Lung (tissue), 12 donors: Measurements from ENCODE around the gene CELSR1. TPM values are rescaled to one million over a fixed set of nuclear protein-coding genes. Genes with fewer than 3 reads are reported as not detected.

Source experiments
- ATAC-seq: fragments of 200-7000 bp; cut with Tn5 transposase; one replicate; pipeline ENCODE4 v1.9.1; 2020; ENCODE audit warnings: moderate number of reproducible peaks; ENCODE audit not compliant: insufficient read depth, low FRiP score
- DNase-seq, 3 donors: peaks; one replicate each; pipeline ENCODE4 v3.0.0-alpha.2; 2013 to 2017
- H3K27ac ChIP-seq, 2 donors: one replicate each; pipeline ENCODE4 v1.5.1; 2013; ENCODE audit warnings: mild to moderate bottlenecking in 2 of 2, moderate library complexity in 2 of 2, control low read depth in 1 of 2, inconsistent platforms in 1 of 2, low read depth in 1 of 2, low read length in 1 of 2
- H3K27me3 ChIP-seq, 3 donors: one replicate each; pipeline ENCODE4 v1.5.1; 2013; ENCODE audit warnings: low read length in 2 of 3; ENCODE audit not compliant: control insufficient read depth in 3 of 3, insufficient read depth in 3 of 3
- H3K36me3 ChIP-seq, 4 donors: one replicate each; pipeline ENCODE4 v1.5.1; 2013; ENCODE audit warnings: low read length in 4 of 4, mild to moderate bottlenecking in 1 of 4, moderate library complexity in 1 of 4; ENCODE audit not compliant: control insufficient read depth in 4 of 4, insufficient read depth in 4 of 4
- H3K4me1 ChIP-seq, 5 donors: one replicate each; pipeline ENCODE4 v1.5.1; 2013; ENCODE audit warnings: low read length in 5 of 5, mild to moderate bottlenecking in 2 of 5, moderate library complexity in 1 of 5; ENCODE audit not compliant: control insufficient read depth in 5 of 5, insufficient read depth in 5 of 5
- H3K4me3 ChIP-seq: one replicate; pipeline ENCODE4 v1.5.1; 2013; ENCODE audit warnings: mild to moderate bottlenecking, control low read depth, moderate library complexity
- H3K9ac ChIP-seq, 2 donors: one replicate each; pipeline ENCODE4 v1.5.1; 2013; ENCODE audit warnings: low read length in 2 of 2, control low read depth in 1 of 2; ENCODE audit not compliant: insufficient read depth in 1 of 2
- H3K9me3 ChIP-seq, 4 donors: one replicate each; pipeline ENCODE4 v1.5.1; 2013; ENCODE audit warnings: low read length in 3 of 4, mild to moderate bottlenecking in 1 of 4, moderate library complexity in 1 of 4; ENCODE audit not compliant: control insufficient read depth in 4 of 4, insufficient read depth in 3 of 4
- WGBS, 2 donors: extraction: QIAGEN DNeasy Blood & Tissue Kit; methylation state at CpG; one replicate each; pipeline ENCODE4 v1.1.7; 2013; 5-methylcytosine and 5-hydroxymethylcytosine counted together
- polyA plus RNA-seq, 2 donors: library from polyadenylated mRNA; stranded (reverse); fragments of 200-250 nt; gene quantifications; one replicate each; pipeline ENCODE4 v1.2.1, GENCODE V29; 2013
- total RNA-seq, 2 donors: library from RNA; depleted of rRNA in 1 of 2; stranded (reverse); fragments of >200 nt in 1 of 2; gene quantifications; one replicate each; pipeline ENCODE4 v1.2.1, GENCODE V29; 2014 to 2021
- TF ChIP-seq, protein P1 (sequence below): IDR thresholded peaks from 2 replicates; pipeline ENCODE4 v1.5.1; 2012; ENCODE audit warnings: mild to moderate bottlenecking; ENCODE audit errors: control extremely low read depth, extremely low read depth
- donor health status: control.
- donor health status: control.
- donor health status: Bipolar disorder and iron deficiency.
- donor health status: healthy.
- donor health status: DM: yes; HTN: yes; CAD: no.

The CELSR1 gene
- total and polyA plus RNA-seq, 4 donors: 14.0 to 65.9 (median 32.7) TPM

- WGBS, 2 donors: 92 to 97% methylated on average over 23 of the region's 23 CpGs
- Histone ChIP-seq H3K27ac (no peak overlapping the region), H3K4me1 (no peaks in the 10 kb centered on the region), H3K9me3 (no peaks in the 10 kb centered on the region), H3K36me3 (peaks cover 0 to 28% (median 8%) of the 10 kb centered on the region in 4 donors), H3K27me3 (no peaks in the 10 kb centered on the region), H3K9ac (no peak overlapping the region), H3K4me3 (no peak overlapping the region)
- TF ChIP-seq, protein P1, sequence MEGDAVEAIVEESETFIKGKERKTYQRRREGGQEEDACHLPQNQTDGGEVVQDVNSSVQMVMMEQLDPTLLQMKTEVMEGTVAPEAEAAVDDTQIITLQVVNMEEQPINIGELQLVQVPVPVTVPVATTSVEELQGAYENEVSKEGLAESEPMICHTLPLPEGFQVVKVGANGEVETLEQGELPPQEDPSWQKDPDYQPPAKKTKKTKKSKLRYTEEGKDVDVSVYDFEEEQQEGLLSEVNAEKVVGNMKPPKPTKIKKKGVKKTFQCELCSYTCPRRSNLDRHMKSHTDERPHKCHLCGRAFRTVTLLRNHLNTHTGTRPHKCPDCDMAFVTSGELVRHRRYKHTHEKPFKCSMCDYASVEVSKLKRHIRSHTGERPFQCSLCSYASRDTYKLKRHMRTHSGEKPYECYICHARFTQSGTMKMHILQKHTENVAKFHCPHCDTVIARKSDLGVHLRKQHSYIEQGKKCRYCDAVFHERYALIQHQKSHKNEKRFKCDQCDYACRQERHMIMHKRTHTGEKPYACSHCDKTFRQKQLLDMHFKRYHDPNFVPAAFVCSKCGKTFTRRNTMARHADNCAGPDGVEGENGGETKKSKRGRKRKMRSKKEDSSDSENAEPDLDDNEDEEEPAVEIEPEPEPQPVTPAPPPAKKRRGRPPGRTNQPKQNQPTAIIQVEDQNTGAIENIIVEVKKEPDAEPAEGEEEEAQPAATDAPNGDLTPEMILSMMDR: no peak
- DNase-seq (no peak), ATAC-seq (no peak)
Measured at GRCh38 chr22:46326066-46326680, 211.2 kb downstream of the CELSR1 start.

- Histone ChIP-seq H3K9ac (no peak overlapping the region), H3K27me3 (no peaks in the 10 kb centered on the region), H3K4me1 (no peaks in the 10 kb centered on the region), H3K4me3 (no peak overlapping the region), H3K9me3 (no peaks in the 10 kb centered on the region), H3K27ac (no peak overlapping the region), H3K36me3 (peaks cover 0 to 28% (median 6%) of the 10 kb centered on the region in 4 donors)
- ATAC-seq (no peak), DNase-seq (no peak)
- TF ChIP-seq, protein P1: no peak
- WGBS, 2 donors: 93 to 96% methylated on average over 19 of the region's 19 CpGs
Measured at GRCh38 chr22:46323162-46323561, 214.3 kb downstream of the CELSR1 start.

GRCh38 chr22:46322711-46323110, 214.7 kb downstream of the CELSR1 start:
- H3K9me3 ChIP-seq: no peaks in the 10 kb centered on the region
- TF ChIP-seq, protein P1: no peak
- no peak overlapping the region for H3K9ac ChIP-seq
- no peak overlapping the region for H3K27ac ChIP-seq
- H3K27me3 ChIP-seq: no peaks in the 10 kb centered on the region
- peaks cover 0 to 28% (median 6%) of the 10 kb centered on the region in 4 donors for H3K36me3 ChIP-seq
- H3K4me1 ChIP-seq: no peaks in the 10 kb centered on the region
- H3K4me3 ChIP-seq: no peak overlapping the region
- 96 to 97% methylated on average over 15 of the region's 15 CpGs for WGBS, 2 donors
- ATAC-seq (no peak), DNase-seq (no peak)
